MM.1S (cell line): ENCODE measurements around the gene TIAM1.

Experiments used
- DNase-seq: peaks from one replicate; pipeline ENCODE4 v3.0.0-alpha.2; 2015
- H2AFZ ChIP-seq: fragments of 300-600 bp; sonication (generic); 2 replicates; pipeline ENCODE4 v1.6.0; 2016; ENCODE audit warnings: antibody characterized with exemption, low read length
- H3F3A ChIP-seq: fragments of 300-600 bp; sonication (generic); 2 replicates; pipeline ENCODE4 v1.6.1; 2016; ENCODE audit warnings: mild to moderate bottlenecking, antibody characterized with exemption, low read length, moderate library complexity, mixed read lengths; ENCODE audit not compliant: insufficient read depth
- H3K27ac ChIP-seq: fragments of 300-600 bp; sonication (generic); 2 replicates; pipeline ENCODE4 v1.5.1; 2016; ENCODE audit warnings: mild to moderate bottlenecking, low read length
- H3K27me3 ChIP-seq: fragments of 300-600 bp; sonication (generic); replicated peaks from 2 replicates; pipeline ENCODE4 v1.6.0; 2016; ENCODE audit warnings: low read length; ENCODE audit not compliant: insufficient read depth
- H3K36me3 ChIP-seq: fragments of 300-600 bp; sonication (generic); replicated peaks from 2 replicates; pipeline ENCODE4 v1.6.1; 2016; ENCODE audit warnings: mild to moderate bottlenecking, low read length, mixed read lengths; ENCODE audit not compliant: insufficient read depth
- H3K4me1 ChIP-seq: fragments of 300-600 bp; sonication (generic); 2 replicates; pipeline ENCODE4 v1.6.1; 2016; ENCODE audit warnings: low read length, mixed read lengths
- H3K4me2 ChIP-seq: fragments of 300-600 bp; sonication (generic); 2 replicates; pipeline ENCODE4 v1.6.0; 2016; ENCODE audit warnings: low read depth, low read length
- H3K4me3 ChIP-seq: fragments of 300-600 bp; sonication (generic); 2 replicates; pipeline ENCODE4 v1.5.1; 2016; ENCODE audit warnings: low read length, mixed read lengths
- H3K79me2 ChIP-seq: fragments of 300-600 bp; sonication (generic); 2 replicates; pipeline ENCODE4 v1.6.1; 2016; ENCODE audit warnings: mixed run types, low read length, mixed read lengths
- H3K9ac ChIP-seq: fragments of 300-600 bp; sonication (generic); 2 replicates; pipeline ENCODE4 v1.6.1; 2016; ENCODE audit warnings: low read length, mixed read lengths
- H3K9me2 ChIP-seq: fragments of 300-600 bp; sonication (generic); replicated peaks from 2 replicates; pipeline ENCODE4 v1.6.1; 2016; ENCODE audit warnings: mild to moderate bottlenecking, low read length, mixed read lengths; ENCODE audit not compliant: insufficient read depth
- H3K9me3 ChIP-seq: fragments of 300-600 bp; sonication (generic); replicated peaks from 2 replicates; pipeline ENCODE4 v1.6.1; 2016; ENCODE audit warnings: mild to moderate bottlenecking, low read length, mixed read lengths; ENCODE audit not compliant: insufficient read depth
- H4K20me1 ChIP-seq: fragments of 300-600 bp; sonication (generic); 2 replicates; pipeline ENCODE4 v1.6.1; 2016; ENCODE audit warnings: mild to moderate bottlenecking, low read length, moderate library complexity, mixed read lengths; ENCODE audit not compliant: insufficient read depth
- EZH2 ChIP-seq: fragments of 300-600 bp; sonication (generic); optimal IDR thresholded peaks from 2 replicates; pipeline ENCODE3; 2017; ENCODE audit warnings: low read depth, mild to moderate bottlenecking, antibody characterized with exemption, low read length, mixed read lengths
- EZH2phosphoT487 ChIP-seq: fragments of 300-600 bp; sonication (generic); IDR thresholded peaks from 2 replicates; pipeline ENCODE4 v1.6.1; 2018; ENCODE audit warnings: antibody characterized with exemption, low read length
- TF ChIP-seq, protein P1 (sequence below): fragments of 300-600 bp; sonication (generic); IDR thresholded peaks from 2 replicates; pipeline ENCODE4 v1.5.1; 2016; ENCODE audit warnings: antibody characterized with exemption, low read length, mixed read lengths

Gene TIAM1

DNA sequence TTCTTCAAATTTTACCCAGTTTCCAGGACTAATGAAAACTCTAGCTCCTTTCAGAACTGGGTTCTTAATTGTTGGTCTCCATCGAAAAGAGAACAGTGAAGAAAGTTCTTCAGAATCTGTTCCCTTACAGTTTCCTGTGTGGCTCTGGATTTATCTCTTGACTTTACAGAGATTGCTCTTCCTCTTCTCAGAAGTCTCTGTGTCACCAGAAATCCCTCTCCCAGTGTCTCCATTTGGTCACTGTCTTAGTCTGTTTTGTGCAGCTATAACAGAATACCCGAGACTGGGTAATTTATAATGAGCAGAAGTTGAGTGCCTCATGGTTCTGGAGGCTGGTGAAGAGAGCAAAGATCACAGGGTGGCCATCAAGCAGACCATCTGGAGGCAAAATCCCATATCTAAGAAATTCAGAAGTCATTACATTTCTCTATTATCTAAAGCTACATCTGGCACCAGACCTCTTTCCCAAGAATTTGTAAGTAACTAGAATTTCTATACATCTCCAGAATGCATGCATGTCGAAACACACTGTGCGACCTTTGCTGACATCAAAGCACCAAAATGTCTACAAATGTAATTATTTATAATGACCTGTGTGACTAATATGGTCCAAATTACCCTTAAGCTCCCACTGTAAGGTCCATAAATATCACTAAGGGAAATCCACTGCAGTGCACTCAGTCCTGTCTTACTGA, 240.3 kb downstream of the TIAM1 start:
- no peaks in the 10 kb centered on the region for H4K20me1 ChIP-seq
- peak overlapping the region; percentile 65 for H3K4me2 ChIP-seq
- peak overlapping the region; percentile 76; the same call in 1 of the 2 replicates for H3K27ac ChIP-seq
- peak overlapping the region; percentile 43 for H2AFZ ChIP-seq
- H3K27me3 ChIP-seq = no peaks in the 10 kb centered on the region
- no peaks in the 10 kb centered on the region for H3K79me2 ChIP-seq
- peaks cover 34% of the 10 kb centered on the region for H3K4me1 ChIP-seq
- no peaks in the 10 kb centered on the region for H3K9me2 ChIP-seq
- peaks cover 7% of the 10 kb centered on the region; the same call in 1 of the 2 replicates for H3F3A ChIP-seq
- no peak for DNase-seq
- H3K4me3 ChIP-seq = 0 out of 2 replicates have a peak overlapping the region, but pooled peaks have one; percentile 21
- TF ChIP-seq, protein P1, sequence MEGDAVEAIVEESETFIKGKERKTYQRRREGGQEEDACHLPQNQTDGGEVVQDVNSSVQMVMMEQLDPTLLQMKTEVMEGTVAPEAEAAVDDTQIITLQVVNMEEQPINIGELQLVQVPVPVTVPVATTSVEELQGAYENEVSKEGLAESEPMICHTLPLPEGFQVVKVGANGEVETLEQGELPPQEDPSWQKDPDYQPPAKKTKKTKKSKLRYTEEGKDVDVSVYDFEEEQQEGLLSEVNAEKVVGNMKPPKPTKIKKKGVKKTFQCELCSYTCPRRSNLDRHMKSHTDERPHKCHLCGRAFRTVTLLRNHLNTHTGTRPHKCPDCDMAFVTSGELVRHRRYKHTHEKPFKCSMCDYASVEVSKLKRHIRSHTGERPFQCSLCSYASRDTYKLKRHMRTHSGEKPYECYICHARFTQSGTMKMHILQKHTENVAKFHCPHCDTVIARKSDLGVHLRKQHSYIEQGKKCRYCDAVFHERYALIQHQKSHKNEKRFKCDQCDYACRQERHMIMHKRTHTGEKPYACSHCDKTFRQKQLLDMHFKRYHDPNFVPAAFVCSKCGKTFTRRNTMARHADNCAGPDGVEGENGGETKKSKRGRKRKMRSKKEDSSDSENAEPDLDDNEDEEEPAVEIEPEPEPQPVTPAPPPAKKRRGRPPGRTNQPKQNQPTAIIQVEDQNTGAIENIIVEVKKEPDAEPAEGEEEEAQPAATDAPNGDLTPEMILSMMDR = no peak
- TF ChIP-seq EZH2phosphoT487 (no peak), EZH2 (no peak)
- H3K9me3 ChIP-seq = no peaks in the 10 kb centered on the region
- H3K36me3 ChIP-seq = no peaks in the 10 kb centered on the region
- H3K9ac ChIP-seq = peak overlapping the region; percentile 28; the same call in 1 of the 2 replicates

DNA sequence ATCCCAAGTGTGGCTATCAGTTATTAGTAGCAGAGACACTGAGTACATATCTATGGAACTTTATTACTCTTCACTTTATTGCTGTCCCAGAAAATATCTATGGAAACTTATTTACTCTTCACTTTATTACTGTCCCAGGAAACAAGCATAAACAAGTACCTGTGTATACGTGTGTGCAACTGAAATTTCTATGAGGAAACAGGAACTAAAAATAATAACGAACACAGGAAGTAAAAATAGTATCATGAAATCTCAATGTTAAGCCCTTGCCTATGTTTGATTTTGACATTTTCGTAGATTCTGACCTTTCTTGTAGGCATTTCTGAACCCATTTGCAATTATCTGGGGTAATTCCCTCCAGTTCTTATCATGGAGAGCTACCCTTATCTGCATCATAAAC, 240.9 kb downstream of the TIAM1 start:
- no peaks in the 10 kb centered on the region for H4K20me1 ChIP-seq
- DNase-seq = peak; percentile 36
- no peaks in the 10 kb centered on the region for H3K79me2 ChIP-seq
- 0 out of 2 replicates have a peak overlapping the region, but pooled peaks have one; percentile 21 for H3K4me3 ChIP-seq
- H3K36me3 ChIP-seq = no peaks in the 10 kb centered on the region
- no peaks in the 10 kb centered on the region for H3K27me3 ChIP-seq
- peak overlapping the region; percentile 65 for H3K4me2 ChIP-seq
- H2AFZ ChIP-seq = peak overlapping the region; percentile 43
- H3F3A ChIP-seq = peaks cover 5% of the 10 kb centered on the region; the same call in 1 of the 2 replicates
- H3K27ac ChIP-seq = peak overlapping the region; percentile 76; the same call in 1 of the 2 replicates
- no peaks in the 10 kb centered on the region for H3K9me2 ChIP-seq
- TF ChIP-seq, protein P1 = no peak
- TF ChIP-seq EZH2phosphoT487 = no peak
- no peak for TF ChIP-seq EZH2
- no peaks in the 10 kb centered on the region for H3K9me3 ChIP-seq
- H3K9ac ChIP-seq = peak overlapping the region; percentile 28; the same call in 1 of the 2 replicates
- peaks cover 30% of the 10 kb centered on the region for H3K4me1 ChIP-seq

DNA sequence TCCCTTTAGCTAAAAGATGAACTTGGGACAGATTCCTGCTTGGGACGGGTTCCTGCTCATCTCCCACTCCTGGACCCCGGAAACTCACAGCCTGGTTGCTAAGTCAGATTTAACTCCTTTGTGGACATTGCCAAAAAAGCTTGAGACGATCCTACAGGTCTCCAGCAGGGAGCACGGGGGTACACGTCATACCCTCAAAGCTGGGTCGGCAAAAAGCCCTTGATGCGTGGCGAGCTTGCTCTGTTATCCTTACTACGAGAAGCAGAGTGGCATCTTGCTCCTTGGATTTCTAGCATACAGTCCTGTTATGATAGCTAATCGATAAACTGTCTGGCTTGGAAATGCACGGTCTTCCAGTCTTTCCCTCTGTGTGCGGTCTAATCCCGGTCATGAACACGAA, 244.9 kb downstream of the TIAM1 start:
- H3K4me1 ChIP-seq = peaks cover 17% of the 10 kb centered on the region
- no peak overlapping the region for H3K9ac ChIP-seq
- H3K4me2 ChIP-seq = peak overlapping the region; percentile 18; the same call in 1 of the 2 replicates
- H2AFZ ChIP-seq = no peak overlapping the region
- H3K79me2 ChIP-seq = no peaks in the 10 kb centered on the region
- H3F3A ChIP-seq = peaks cover 3% of the 10 kb centered on the region; the same call in 1 of the 2 replicates
- TF ChIP-seq EZH2phosphoT487 (no peak), EZH2 (no peak)
- TF ChIP-seq, protein P1 = no peak
- H3K4me3 ChIP-seq = no peak overlapping the region
- H3K36me3 ChIP-seq = no peaks in the 10 kb centered on the region
- no peaks in the 10 kb centered on the region for H3K9me2 ChIP-seq
- H3K27ac ChIP-seq = no peak overlapping the region
- DNase-seq = no peak
- no peaks in the 10 kb centered on the region for H3K27me3 ChIP-seq
- H4K20me1 ChIP-seq = no peaks in the 10 kb centered on the region
- H3K9me3 ChIP-seq = no peaks in the 10 kb centered on the region
